Measurements from ENCODE around the gene ROR1.

Gene ROR1

GRCh38 chr1:63924600-63924999 lies 150.8 kb downstream of the ROR1 start:
- TF ChIP-seq EZH2phosphoT487 (IDR thresholded peaks at IDR 0.05; ENCODE audit: low read length) = no peak
- no peak for TF ChIP-seq CTCF (IDR thresholded peaks at IDR 0.05; ENCODE audit: low read length)
- no peak for TF ChIP-seq EZH2 (optimal IDR thresholded peaks at IDR 0.05; ENCODE audit: low read depth, low read length)
- Histone ChIP-seq H3K27ac (ENCODE audit: low read length) (no peak overlapping the region), H3K9me3 (replicated peaks; ENCODE audit: insufficient read depth, low read length) (no peaks in the 10 kb centered on the region)

GRCh38 chr1:63928186-63929105 lies 154.6 kb downstream of the ROR1 start:
- no peaks in the 10 kb centered on the region for H3K79me2 ChIP-seq (ENCODE audit: low read length)
- no peaks in the 10 kb centered on the region for H3K36me3 ChIP-seq (replicated peaks; ENCODE audit: insufficient read depth, low read length)
- no peaks in the 10 kb centered on the region for H3K4me1 ChIP-seq (ENCODE audit: low read length)
- H3K9ac ChIP-seq (ENCODE audit: low read length) = no peak overlapping the region
- H3K4me2 ChIP-seq (ENCODE audit: low read depth, low read length) = no peak overlapping the region
- H3F3A ChIP-seq (ENCODE audit: insufficient read depth, low read length) = no peaks in the 10 kb centered on the region
- H2AFZ ChIP-seq (ENCODE audit: low read length) = no peak overlapping the region
- H4K20me1 ChIP-seq (ENCODE audit: insufficient read depth, low read length) = no peaks in the 10 kb centered on the region
- H3K27me3 ChIP-seq (replicated peaks; ENCODE audit: insufficient read depth, low read length) = no peaks in the 10 kb centered on the region
- H3K4me3 ChIP-seq (ENCODE audit: low read length) = no peak overlapping the region
- no peaks in the 10 kb centered on the region for H3K9me3 ChIP-seq (replicated peaks; ENCODE audit: insufficient read depth, low read length)
- no peak for DNase-seq
- TF ChIP-seq EZH2 (optimal IDR thresholded peaks at IDR 0.05; ENCODE audit: low read depth, low read length) = no peak
- no peak for TF ChIP-seq CTCF (IDR thresholded peaks at IDR 0.05; ENCODE audit: low read length)
- no peak for TF ChIP-seq EZH2phosphoT487 (IDR thresholded peaks at IDR 0.05; ENCODE audit: low read length)
- no peak overlapping the region for H3K27ac ChIP-seq (ENCODE audit: low read length)
- no peaks in the 10 kb centered on the region for H3K9me2 ChIP-seq (replicated peaks; ENCODE audit: insufficient read depth, low read length)

More at GRCh38 chr1:63924600-63924999, 150.8 kb downstream of the ROR1 start:
- H3K79me2 ChIP-seq (ENCODE audit: low read length) = no peaks in the 10 kb centered on the region
- no peak overlapping the region for H3K9ac ChIP-seq (ENCODE audit: low read length)
- H3K9me2 ChIP-seq (replicated peaks; ENCODE audit: insufficient read depth, low read length) = no peaks in the 10 kb centered on the region
- H3K4me2 ChIP-seq (ENCODE audit: low read depth, low read length) = no peak overlapping the region
- H2AFZ ChIP-seq (ENCODE audit: low read length) = no peak overlapping the region
- DNase-seq = peak; percentile 0
- H3K36me3 ChIP-seq (replicated peaks; ENCODE audit: insufficient read depth, low read length) = no peaks in the 10 kb centered on the region
- H3F3A ChIP-seq (ENCODE audit: insufficient read depth, low read length) = no peaks in the 10 kb centered on the region
- no peaks in the 10 kb centered on the region for H3K27me3 ChIP-seq (replicated peaks; ENCODE audit: insufficient read depth, low read length)
- H3K4me3 ChIP-seq (ENCODE audit: low read length) = no peak overlapping the region
- no peaks in the 10 kb centered on the region for H4K20me1 ChIP-seq (ENCODE audit: insufficient read depth, low read length)
- no peaks in the 10 kb centered on the region for H3K4me1 ChIP-seq (ENCODE audit: low read length)

- Histone ChIP-seq H3K9ac (ENCODE audit: low read length) (no peak overlapping the region), H3K4me1 (ENCODE audit: low read length) (no peaks in the 10 kb centered on the region), H3K79me2 (ENCODE audit: low read length) (no peaks in the 10 kb centered on the region), H3K27me3 (replicated peaks; ENCODE audit: insufficient read depth, low read length) (no peaks in the 10 kb centered on the region), H2AFZ (ENCODE audit: low read length) (no peak overlapping the region), H4K20me1 (ENCODE audit: insufficient read depth, low read length) (no peaks in the 10 kb centered on the region), H3K4me3 (ENCODE audit: low read length) (no peak overlapping the region), H3K9me3 (replicated peaks; ENCODE audit: insufficient read depth, low read length) (no peaks in the 10 kb centered on the region), H3K27ac (ENCODE audit: low read length) (no peak overlapping the region), H3F3A (ENCODE audit: insufficient read depth, low read length) (no peaks in the 10 kb centered on the region), H3K9me2 (replicated peaks; ENCODE audit: insufficient read depth, low read length) (no peaks in the 10 kb centered on the region), H3K36me3 (replicated peaks; ENCODE audit: insufficient read depth, low read length) (no peaks in the 10 kb centered on the region), H3K4me2 (ENCODE audit: low read depth, low read length) (no peak overlapping the region)
- DNase-seq = no peak
- TF ChIP-seq EZH2phosphoT487 (IDR thresholded peaks at IDR 0.05; ENCODE audit: low read length) (no peak), EZH2 (optimal IDR thresholded peaks at IDR 0.05; ENCODE audit: low read depth, low read length) (no peak), CTCF (IDR thresholded peaks at IDR 0.05; ENCODE audit: low read length) (no peak)
These were observed 155.3 kb downstream of the ROR1 start for GRCh38 chr1:63929106-63929478.
